HUES64 (cell line): Measurements from ENCODE around the gene C18orf63.

Source experiments
- H3K27ac ChIP-seq: 2 replicates; pipeline ENCODE4 v1.7.0; 2013; ENCODE audit warnings: low read depth, low read length, inconsistent platforms
- H3K27me3 ChIP-seq: 2 replicates; pipeline ENCODE4 v1.6.1; 2013; ENCODE audit warnings: mild to moderate bottlenecking, low read length; ENCODE audit not compliant: insufficient read depth
- H3K36me3 ChIP-seq: 2 replicates; pipeline ENCODE4 v1.6.1; 2013; ENCODE audit warnings: mild to moderate bottlenecking, low read length; ENCODE audit not compliant: insufficient read depth
- H3K4me1 ChIP-seq: 2 replicates; pipeline ENCODE4 v1.6.1; 2013; ENCODE audit warnings: mild to moderate bottlenecking, low read length, moderate library complexity; ENCODE audit not compliant: insufficient read depth
- H3K4me3 ChIP-seq: 2 replicates; pipeline ENCODE4 v1.5.1; 2013; ENCODE audit warnings: mild to moderate bottlenecking, low read length, moderate library complexity
- H3K9ac ChIP-seq: 2 replicates; pipeline ENCODE4 v1.6.1; 2013; ENCODE audit warnings: mild to moderate bottlenecking, low read depth, low read length
- H3K9me3 ChIP-seq: 2 replicates; pipeline ENCODE4 v1.6.1; 2013; ENCODE audit warnings: low read depth, low read length; ENCODE audit not compliant: insufficient read depth
- WGBS: fragments of 150-250, 120-280 bp; methylation state at CpG from one replicate; pipeline ENCODE4 v1.1.7; 2013; ENCODE audit warnings: missing lambda C conversion rate; 5-methylcytosine and 5-hydroxymethylcytosine counted together

Gene C18orf63

GRCh38 chr18:74329688-74330205 lies 14.1 kb downstream of the C18orf63 start:
- H3K4me1 ChIP-seq, result peaks cover 11% of the 10 kb centered on the region
- H3K27me3 ChIP-seq, result no peaks in the 10 kb centered on the region
- H3K9ac ChIP-seq, result no peak overlapping the region
- no peak overlapping the region for H3K4me3 ChIP-seq
- H3K36me3 ChIP-seq, result no peaks in the 10 kb centered on the region
- no peak overlapping the region for H3K27ac ChIP-seq
- H3K9me3 ChIP-seq, result no peaks in the 10 kb centered on the region
- WGBS, result 90% methylated on average over 1 of the region's 1 CpG

- H3K27me3 ChIP-seq, result no peaks in the 10 kb centered on the region
- no peak overlapping the region for H3K4me3 ChIP-seq
- no peak overlapping the region for H3K27ac ChIP-seq
- 87% methylated on average over 2 of the region's 2 CpGs for WGBS
- no peak overlapping the region for H3K9ac ChIP-seq
- H3K36me3 ChIP-seq, result no peaks in the 10 kb centered on the region
- H3K9me3 ChIP-seq, result no peaks in the 10 kb centered on the region
- H3K4me1 ChIP-seq, result peaks cover 12% of the 10 kb centered on the region
These were observed 15.8 kb downstream of the C18orf63 start for GRCh38 chr18:74331404-74331803.

GRCh38 chr18:74333091-74333490 lies 17.5 kb downstream of the C18orf63 start:
- WGBS, result 93% methylated on average over 1 of the region's 1 CpG
- H3K27ac ChIP-seq, result no peak overlapping the region
- no peak overlapping the region for H3K4me3 ChIP-seq
- no peaks in the 10 kb centered on the region for H3K9me3 ChIP-seq
- no peaks in the 10 kb centered on the region for H3K36me3 ChIP-seq
- H3K9ac ChIP-seq, result no peak overlapping the region
- H3K27me3 ChIP-seq, result no peaks in the 10 kb centered on the region
- peaks cover 10% of the 10 kb centered on the region for H3K4me1 ChIP-seq

- Histone ChIP-seq H3K4me1 (peaks cover 10% of the 10 kb centered on the region), H3K36me3 (no peaks in the 10 kb centered on the region), H3K9ac (no peak overlapping the region), H3K27me3 (no peaks in the 10 kb centered on the region), H3K4me3 (no peak overlapping the region), H3K9me3 (no peaks in the 10 kb centered on the region), H3K27ac (no peak overlapping the region)
These were observed 18.7 kb downstream of the C18orf63 start for GRCh38 chr18:74334242-74334893.

GRCh38 chr18:74336656-74337055 lies 21.0 kb downstream of the C18orf63 start:
- Histone ChIP-seq H3K9ac (no peak overlapping the region), H3K4me1 (peaks cover 10% of the 10 kb centered on the region), H3K36me3 (no peaks in the 10 kb centered on the region), H3K27me3 (no peaks in the 10 kb centered on the region), H3K9me3 (no peaks in the 10 kb centered on the region), H3K4me3 (no peak overlapping the region), H3K27ac (no peak overlapping the region)

GRCh38 chr18:74337155-74337911 lies 21.7 kb downstream of the C18orf63 start:
- H3K27me3 ChIP-seq, result no peaks in the 10 kb centered on the region
- whole genome bisulfite sequencing, result 90% methylated on average over 4 of the region's 5 CpGs
- H3K9ac ChIP-seq, result no peak overlapping the region
- no peaks in the 10 kb centered on the region for H3K9me3 ChIP-seq
- no peaks in the 10 kb centered on the region for H3K36me3 ChIP-seq
- H3K4me1 ChIP-seq, result peaks cover 10% of the 10 kb centered on the region
- H3K27ac ChIP-seq, result no peak overlapping the region
- H3K4me3 ChIP-seq, result no peak overlapping the region

GRCh38 chr18:74337912-74338309 lies 22.3 kb downstream of the C18orf63 start:
- Histone ChIP-seq H3K4me3 (no peak overlapping the region), H3K9me3 (no peaks in the 10 kb centered on the region), H3K27me3 (no peaks in the 10 kb centered on the region), H3K4me1 (peaks cover 10% of the 10 kb centered on the region), H3K27ac (no peak overlapping the region), H3K9ac (no peak overlapping the region), H3K36me3 (no peaks in the 10 kb centered on the region)
- 97% methylated on average over 1 of the region's 1 CpG for WGBS

- Histone ChIP-seq H3K4me3 (no peak overlapping the region), H3K9me3 (no peaks in the 10 kb centered on the region), H3K9ac (no peak overlapping the region), H3K27ac (no peak overlapping the region), H3K36me3 (no peaks in the 10 kb centered on the region), H3K27me3 (no peaks in the 10 kb centered on the region), H3K4me1 (no peaks in the 10 kb centered on the region)
- no CpG with 5 or more reads among the region's 4 CpGs for WGBS
These were observed 26.9 kb downstream of the C18orf63 start for GRCh38 chr18:74342416-74343043.

GRCh38 chr18:74346206-74346605 lies 30.6 kb downstream of the C18orf63 start:
- Histone ChIP-seq H3K27me3 (no peaks in the 10 kb centered on the region), H3K9ac (no peak overlapping the region), H3K4me3 (no peak overlapping the region), H3K4me1 (no peaks in the 10 kb centered on the region), H3K27ac (no peak overlapping the region), H3K36me3 (no peaks in the 10 kb centered on the region), H3K9me3 (no peaks in the 10 kb centered on the region)

- H3K9me3 ChIP-seq, result no peaks in the 10 kb centered on the region
- no peaks in the 10 kb centered on the region for H3K4me1 ChIP-seq
- no peak overlapping the region for H3K27ac ChIP-seq
- H3K9ac ChIP-seq, result no peak overlapping the region
- WGBS, result no CpG with 5 or more reads among the region's 2 CpGs
- H3K27me3 ChIP-seq, result no peaks in the 10 kb centered on the region
- H3K36me3 ChIP-seq, result no peaks in the 10 kb centered on the region
- H3K4me3 ChIP-seq, result no peak overlapping the region
These were observed 32.9 kb downstream of the C18orf63 start for GRCh38 chr18:74348581-74348980.

GRCh38 chr18:74351354-74351753 lies 35.7 kb downstream of the C18orf63 start:
- no peak overlapping the region for H3K27ac ChIP-seq
- no peaks in the 10 kb centered on the region; the same call in 1 of the 2 replicates for H3K27me3 ChIP-seq
- H3K4me1 ChIP-seq, result no peaks in the 10 kb centered on the region
- 100% methylated on average over 1 of the region's 1 CpG for WGBS
- H3K9me3 ChIP-seq, result no peaks in the 10 kb centered on the region
- H3K36me3 ChIP-seq, result no peaks in the 10 kb centered on the region
- H3K4me3 ChIP-seq, result no peak overlapping the region
- no peak overlapping the region for H3K9ac ChIP-seq
